Endodermal cell (in vitro differentiated cells): Measurements from ENCODE around the gene LLPH. TPM values are rescaled to one million over a fixed set of nuclear protein-coding genes. Genes with fewer than 3 reads are reported as not detected.

Experiments used
- DNase-seq: peaks from one replicate; pipeline ENCODE4 v3.0.0-alpha.2; 2017
- H3K27ac ChIP-seq: 2 replicates; pipeline ENCODE4 v1.5.1; 2013; ENCODE audit warnings: mild to moderate bottlenecking, low read depth, low read length, moderate library complexity
- H3K27me3 ChIP-seq: 2 replicates; pipeline ENCODE4 v1.6.1; 2013; ENCODE audit warnings: mild to moderate bottlenecking, low read length, moderate library complexity; ENCODE audit not compliant: insufficient read depth, control insufficient read depth, poor library complexity, severe bottlenecking
- H3K36me3 ChIP-seq: 2 replicates; pipeline ENCODE4 v1.7.0; 2013; ENCODE audit warnings: mild to moderate bottlenecking, low read length, moderate library complexity; ENCODE audit not compliant: control insufficient read depth, insufficient read depth
- H3K4me1 ChIP-seq: one replicate; pipeline ENCODE4 v1.7.0; 2013; ENCODE audit warnings: low read length; ENCODE audit not compliant: control insufficient read depth, insufficient read depth
- H3K4me3 ChIP-seq: 2 replicates; pipeline ENCODE4 v1.5.1; 2013; ENCODE audit warnings: mild to moderate bottlenecking, low read length, moderate library complexity
- H3K9ac ChIP-seq: 2 replicates; pipeline ENCODE4 v1.6.1; 2013; ENCODE audit warnings: mild to moderate bottlenecking, low read length, moderate library complexity; ENCODE audit not compliant: poor library complexity, severe bottlenecking; ENCODE audit errors: extremely low read depth
- H3K9me3 ChIP-seq: 2 replicates; pipeline ENCODE4 v1.6.1; 2013; ENCODE audit warnings: mild to moderate bottlenecking, low read length, moderate library complexity; ENCODE audit not compliant: control insufficient read depth
- H3K27ac Mint-ChIP-seq: 2 replicates; pipeline ENCODE4 v1.8.0; 2020; ENCODE audit warnings: mixed read lengths
- H3K27me3 Mint-ChIP-seq: 2 replicates; pipeline ENCODE4 v1.8.0; 2021; ENCODE audit warnings: mild to moderate bottlenecking, mixed read lengths; ENCODE audit not compliant: insufficient read depth
- H3K36me3 Mint-ChIP-seq: 2 replicates; pipeline ENCODE4 v1.8.0; 2020; ENCODE audit warnings: low read depth, mixed read lengths
- H3K4me1 Mint-ChIP-seq: 2 replicates; pipeline ENCODE4 v1.8.0; 2020; ENCODE audit warnings: mixed read lengths
- H3K4me3 Mint-ChIP-seq: 2 replicates; pipeline ENCODE4 v1.8.0; 2020; ENCODE audit warnings: mild to moderate bottlenecking, moderate library complexity, mixed read lengths
- H3K9me3 Mint-ChIP-seq: 2 replicates; pipeline ENCODE4 v1.8.0; 2020; ENCODE audit warnings: mild to moderate bottlenecking, mixed read lengths
- CTCF ChIP-seq: fragments of 200-600 bp; sonication (generic); conservative IDR thresholded peaks from 2 replicates; pipeline ENCODE4 v1.5.0; 2021; ENCODE audit warnings: antibody characterized with exemption, mild to moderate bottlenecking
- WGBS, 2 experiments: methylation state at CpG; one replicate each; pipeline versions ENCODE4 v1.1.5 to v1.1.7; 2013; ENCODE audit warnings: missing lambda C conversion rate in 2 of 2, mixed read lengths in 1 of 2; ENCODE audit not compliant: insufficient coverage in 1 of 2, insufficient read length in 1 of 2; 5-methylcytosine and 5-hydroxymethylcytosine counted together
- total RNA-seq, 2 donors: library from RNA; stranded (reverse); fragmentation: NEBNext Ultra II Directional in 1 of 2; extraction: Animal tissue kit (Norgen Biotek cat#: 25700) in 1 of 2; gene quantifications; 2 replicates in 1 of 2; 3 replicates in 1 of 2; pipeline ENCODE4 v1.2.1, GENCODE V29; 2021

Gene LLPH
- total RNA-seq, 2 donors from 2014 or later = 16.5 to 25.7 TPM

- Mint-ChIP-seq H3K27ac (peak overlapping the region; percentile 44), H3K27me3 (no peaks in the 10 kb centered on the region), H3K36me3 (no peaks in the 10 kb centered on the region), H3K9me3 (no peaks in the 10 kb centered on the region), H3K4me1 (peaks cover 14% of the 10 kb centered on the region), H3K4me3 (no peak overlapping the region)
- Histone ChIP-seq H3K4me1 (peaks cover 13% of the 10 kb centered on the region), H3K27me3 (no peaks in the 10 kb centered on the region), H3K4me3 (no peak overlapping the region), H3K27ac (no peak overlapping the region), H3K9ac (no peak overlapping the region), H3K9me3 (no peaks in the 10 kb centered on the region), H3K36me3 (no peaks in the 10 kb centered on the region)
- peak; percentile 89 for DNase-seq
- WGBS, 2 experiments = 61 to 66% methylated on average over 6 to 9 of the region's 9 CpGs
- TF ChIP-seq CTCF = peak; percentile 85
These were observed 23.1 kb downstream of the LLPH start for GRCh38 chr12:66107451-66107915.

GRCh38 chr12:66103016-66103913 is 27.3 kb downstream of the LLPH start:
- no peaks in the 10 kb centered on the region for H3K36me3 ChIP-seq
- Mint-ChIP-seq H3K36me3 (no peaks in the 10 kb centered on the region), H3K27me3 (peaks cover 6% of the 10 kb centered on the region), H3K4me1 (peaks cover 11% of the 10 kb centered on the region), H3K9me3 (peaks cover 22% of the 10 kb centered on the region), H3K4me3 (no peak overlapping the region), H3K27ac (no peak overlapping the region)
- H3K9ac ChIP-seq = no peak overlapping the region
- H3K27me3 ChIP-seq = no peaks in the 10 kb centered on the region
- H3K4me3 ChIP-seq = no peak overlapping the region
- H3K4me1 ChIP-seq = peaks cover 13% of the 10 kb centered on the region
- H3K27ac ChIP-seq = no peak overlapping the region
- peak; percentile 71 for TF ChIP-seq CTCF
- 71 to 93% methylated on average over 1 to 3 of the region's 3 CpGs for WGBS, 2 experiments
- peaks cover 7% of the 10 kb centered on the region for H3K9me3 ChIP-seq
- DNase-seq = peak; percentile 83

GRCh38 chr12:66092559-66093269 is 37.8 kb downstream of the LLPH start:
- Histone ChIP-seq H3K27me3 (no peaks in the 10 kb centered on the region), H3K36me3 (no peaks in the 10 kb centered on the region), H3K4me1 (no peaks in the 10 kb centered on the region), H3K9me3 (no peaks in the 10 kb centered on the region), H3K27ac (no peak overlapping the region), H3K4me3 (no peak overlapping the region), H3K9ac (no peak overlapping the region)
- Mint-ChIP-seq H3K27ac (no peak overlapping the region), H3K27me3 (no peaks in the 10 kb centered on the region), H3K36me3 (no peaks in the 10 kb centered on the region), H3K9me3 (peaks cover 4% of the 10 kb centered on the region), H3K4me1 (peaks cover 5% of the 10 kb centered on the region), H3K4me3 (no peak overlapping the region)
- WGBS, 2 experiments = 15% methylated on average over 1 of the region's 1 CpG; no CpG with 5 or more reads in 1 of the 2 experiments
- no peak for TF ChIP-seq CTCF
- DNase-seq = no peak
